HepG2 (cell line): ENCODE results near the gene DDAH1. TPM values are rescaled to one million over a fixed set of nuclear protein-coding genes. Genes with fewer than 3 reads are reported as not detected.
A peak's percentile ranks its signal among the peaks of the same experiment; 100 is the strongest.

Experiments
- ARNT ChIP-seq: fragments of 450-650 bp; IDR thresholded peaks from 2 replicates; pipeline ENCODE4 v1.6.1; 2017
- CEBPB ChIP-seq: IDR thresholded peaks from 2 replicates; pipeline ENCODE4 v1.6.1; 2011; ENCODE audit warnings: low read depth, low read length, improper control_type of control experiment, borderline replicate concordance
- EHMT2 ChIP-seq: fragments of 200-600 bp; sonication (generic); IDR thresholded peaks from 2 replicates; pipeline ENCODE4 v1.7.0; 2017; ENCODE audit warnings: antibody characterized with exemption, low read depth, low read length, borderline replicate concordance
- GATA4 ChIP-seq: sonication (generic); IDR thresholded peaks from 2 replicates; pipeline ENCODE4 v1.6.1; 2016; ENCODE audit warnings: antibody characterized with exemption, low read depth, borderline replicate concordance
- KDM5A ChIP-seq: fragments of 200-600 bp; sonication (generic); IDR thresholded peaks from 2 replicates; pipeline ENCODE4 v1.7.0; 2018; ENCODE audit warnings: antibody characterized with exemption, mild to moderate bottlenecking, low read length, borderline replicate concordance
- MAZ ChIP-seq, 2 experiments: sonication (generic) in 1 of 2; formaldehyde crosslinking in 1 of 2; IDR thresholded peaks; 2 replicates each; pipeline versions ENCODE4 v1.5.0 to v1.6.1; 2012 to 2020; ENCODE audit warnings: low read depth in 2 of 2, mild to moderate bottlenecking in 2 of 2, borderline replicate concordance in 1 of 2, improper control_type of control experiment in 1 of 2, low read length in 1 of 2, missing genetic modification reagents in 1 of 2, moderate library complexity in 1 of 2
- MXI1 ChIP-seq: IDR thresholded peaks from 3 replicates; pipeline ENCODE4 v1.6.1; 2012; ENCODE audit warnings: low read depth, low read length, inconsistent platforms, borderline replicate concordance
- MYNN ChIP-seq: sonication (generic); formaldehyde crosslinking; IDR thresholded peaks from 2 replicates; pipeline ENCODE4 v1.4.0; 2020; ENCODE audit warnings: mild to moderate bottlenecking, low read depth, missing genetic modification reagents
- NKX3-1 ChIP-seq: sonication (generic); formaldehyde crosslinking; IDR thresholded peaks from 2 replicates; pipeline ENCODE4 v1.5.0; 2020; ENCODE audit warnings: missing genetic modification reagents
- NR1H2 ChIP-seq: sonication (generic); formaldehyde crosslinking; IDR thresholded peaks from 2 replicates; pipeline ENCODE4 v1.8.1; 2022; ENCODE audit warnings: low read depth, missing genetic modification reagents, borderline replicate concordance
- POLR2A ChIP-seq, 2 experiments: IDR thresholded peaks; 2 replicates each; pipeline ENCODE4 v1.6.1; 2011; ENCODE audit warnings: low read depth in 2 of 2, low read length in 2 of 2, mild to moderate bottlenecking in 1 of 2, moderate library complexity in 1 of 2; ENCODE audit not compliant: insufficient read depth in 1 of 2
- RXRA ChIP-seq: sonication (generic); formaldehyde crosslinking; IDR thresholded peaks from 2 replicates; pipeline ENCODE4 v1.5.1; 2020; ENCODE audit warnings: missing genetic modification reagents
- SAFB2 ChIP-seq: sonication (generic); formaldehyde crosslinking; IDR thresholded peaks from 2 replicates; pipeline ENCODE4 v1.5.1; 2020; ENCODE audit warnings: missing genetic modification reagents, low read depth, mild to moderate bottlenecking, borderline replicate concordance
- TEAD3 ChIP-seq: optimal IDR thresholded peaks from 2 replicates; pipeline ENCODE3; 2016; ENCODE audit warnings: borderline replicate concordance
- ZFP1 ChIP-seq: IDR thresholded peaks from 2 replicates; pipeline ENCODE4 v1.6.1; 2016
- ZMYM3 ChIP-seq: sonication (generic); formaldehyde crosslinking; IDR thresholded peaks from 2 replicates; pipeline ENCODE4 v1.5.1; 2020; ENCODE audit warnings: mild to moderate bottlenecking, missing genetic modification reagents
- ZNF225 ChIP-seq: sonication (generic); formaldehyde crosslinking; IDR thresholded peaks from 2 replicates; pipeline ENCODE4 v1.4.0; 2020; ENCODE audit warnings: mild to moderate bottlenecking, missing genetic modification reagents
- ZNF333 ChIP-seq: sonication (generic); formaldehyde crosslinking; IDR thresholded peaks from 2 replicates; pipeline ENCODE4 v1.4.0; 2020; ENCODE audit warnings: mild to moderate bottlenecking, missing genetic modification reagents, borderline replicate concordance
- ZNF766 ChIP-seq: sonication (generic); formaldehyde crosslinking; IDR thresholded peaks from 2 replicates; pipeline ENCODE4 v1.5.0; 2020; ENCODE audit warnings: missing genetic modification reagents, borderline replicate concordance
- ZSCAN30 ChIP-seq: sonication (generic); formaldehyde crosslinking; IDR thresholded peaks from 2 replicates; pipeline ENCODE4 v1.5.0; 2020; ENCODE audit warnings: mild to moderate bottlenecking, missing genetic modification reagents
- polyA plus RNA-seq, 8 experiments: library from polyadenylated mRNA; depleted of rRNA in 3 of 8; stranded (reverse) in 7 of 8; unstranded in 1 of 8; fragments of >200 nt; fragmentation: Illumina TruSeq in 4 of 8; extraction: Trizol in 4 of 8; gene quantifications; 2 replicates each; pipeline versions ENCODE4 v1.2.1 to v1.2.3, GENCODE V29; 2011 to 2016; ENCODE audit warnings: low read depth in 4 of 8, missing spikeins in 1 of 8, mixed read lengths in 1 of 8; ENCODE audit not compliant: insufficient read depth in 1 of 8
- total RNA-seq, 5 experiments: library from RNA; depleted of rRNA; stranded (reverse); fragments of >200 nt; fragmentation: Illumina TruSeq; extraction: Trizol; gene quantifications; 2 replicates each; pipeline ENCODE4 v1.2.3, GENCODE V29; 2016; ENCODE audit warnings: low read depth in 1 of 5
- TF ChIP-seq, protein P1 (sequence below): sonication (generic); formaldehyde crosslinking; IDR thresholded peaks from 2 replicates; pipeline ENCODE4 v1.4.0; 2020; ENCODE audit warnings: mild to moderate bottlenecking, missing genetic modification reagents
- TF ChIP-seq, protein P2 (sequence below): sonication (generic); formaldehyde crosslinking; IDR thresholded peaks from 2 replicates; pipeline ENCODE4 v1.5.1; 2020; ENCODE audit warnings: mild to moderate bottlenecking, missing genetic modification reagents, borderline replicate concordance

Gene DDAH1
- total and polyA plus RNA-seq, 2 of the 13 experiments (the other 11 are each of a cell fraction or from before 2014, with no cell fraction given), result 39.7 to 64.4 TPM

DNA sequence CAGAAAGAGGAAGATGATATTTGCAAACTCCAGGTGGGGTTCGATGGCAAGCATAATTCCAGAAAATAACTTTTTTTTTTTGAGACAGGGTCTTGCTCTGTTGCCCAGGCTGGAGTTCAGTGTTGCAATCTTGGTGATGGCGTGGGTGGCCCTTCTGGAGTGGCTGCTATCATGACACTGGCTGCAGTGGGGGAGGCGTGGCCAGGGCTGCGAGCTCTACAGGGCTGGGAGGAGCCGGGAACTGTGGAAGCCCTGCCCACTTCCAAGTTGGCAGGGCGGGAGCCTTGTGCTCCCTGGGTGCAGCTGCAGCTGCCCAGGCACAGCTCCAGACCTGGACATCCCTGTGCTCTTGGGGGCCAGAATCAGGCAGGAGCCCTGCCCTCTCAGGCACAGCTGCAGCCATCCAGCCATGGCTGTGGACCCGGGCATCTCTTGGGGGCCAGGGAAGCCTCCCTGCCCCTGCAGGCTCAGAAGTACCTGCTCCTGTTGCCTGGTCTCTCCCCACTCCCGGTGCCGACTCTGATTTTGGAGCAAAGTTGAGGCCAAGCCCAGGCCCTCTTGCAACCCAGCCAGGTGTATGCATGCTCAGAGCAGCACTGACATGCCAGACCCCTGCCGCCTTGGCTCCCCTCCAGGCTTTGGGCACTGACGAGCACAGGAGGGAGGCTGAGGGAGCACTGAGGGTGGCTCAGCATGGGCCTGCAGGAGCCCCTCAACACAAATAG, 181.3 kb downstream of the DDAH1 start (continued):
- TF ChIP-seq ZMYM3 (CRISPR knock-in tag) (0 out of 2 replicates have a peak, but pooled peaks have one; percentile 59), SAFB2 (CRISPR knock-in tag) (no peak), EHMT2 (no peak), MYNN (CRISPR knock-in tag) (no peak), ZFP1 (CRISPR knock-in tag) (no peak), ZNF333 (CRISPR knock-in tag) (no peak), ZSCAN30 (CRISPR knock-in tag) (no peak), GATA4 (no peak), NKX3-1 (CRISPR knock-in tag) (no peak), POLR2A (IDR thresholded peaks at IDR 0.05; ENCODE audit: insufficient read depth in 1 of 2, low read depth in 2 of 2, low read length in 2 of 2) (peak in 1 of 2 experiments; percentile 62; a peak in 2 of 4 replicates), ARNT (no peak), NR1H2 (CRISPR knock-in tag) (no peak), RXRA (CRISPR knock-in tag) (0 out of 2 replicates have a peak, but pooled peaks have one; percentile 4), ZNF766 (CRISPR knock-in tag) (no peak), TEAD3 (CRISPR knock-in tag) (no peak), MAZ (IDR thresholded peaks at IDR 0.05; ENCODE audit: borderline replicate concordance, low read depth, low read length) (no peak), MAZ (CRISPR knock-in tag; IDR thresholded peaks at IDR 0.05; ENCODE audit: low read depth) (0 out of 2 replicates have a peak, but pooled peaks have one; percentile 26), CEBPB (peak; percentile 82), MXI1 (no peak), KDM5A (no peak), ZNF225 (CRISPR knock-in tag) (no peak)
- TF ChIP-seq, protein P1, sequence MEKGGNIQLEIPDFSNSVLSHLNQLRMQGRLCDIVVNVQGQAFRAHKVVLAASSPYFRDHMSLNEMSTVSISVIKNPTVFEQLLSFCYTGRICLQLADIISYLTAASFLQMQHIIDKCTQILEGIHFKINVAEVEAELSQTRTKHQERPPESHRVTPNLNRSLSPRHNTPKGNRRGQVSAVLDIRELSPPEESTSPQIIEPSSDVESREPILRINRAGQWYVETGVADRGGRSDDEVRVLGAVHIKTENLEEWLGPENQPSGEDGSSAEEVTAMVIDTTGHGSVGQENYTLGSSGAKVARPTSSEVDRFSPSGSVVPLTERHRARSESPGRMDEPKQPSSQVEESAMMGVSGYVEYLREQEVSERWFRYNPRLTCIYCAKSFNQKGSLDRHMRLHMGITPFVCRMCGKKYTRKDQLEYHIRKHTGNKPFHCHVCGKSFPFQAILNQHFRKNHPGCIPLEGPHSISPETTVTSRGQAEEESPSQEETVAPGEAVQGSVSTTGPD (CRISPR knock-in tag), result no peak
- TF ChIP-seq, protein P2, sequence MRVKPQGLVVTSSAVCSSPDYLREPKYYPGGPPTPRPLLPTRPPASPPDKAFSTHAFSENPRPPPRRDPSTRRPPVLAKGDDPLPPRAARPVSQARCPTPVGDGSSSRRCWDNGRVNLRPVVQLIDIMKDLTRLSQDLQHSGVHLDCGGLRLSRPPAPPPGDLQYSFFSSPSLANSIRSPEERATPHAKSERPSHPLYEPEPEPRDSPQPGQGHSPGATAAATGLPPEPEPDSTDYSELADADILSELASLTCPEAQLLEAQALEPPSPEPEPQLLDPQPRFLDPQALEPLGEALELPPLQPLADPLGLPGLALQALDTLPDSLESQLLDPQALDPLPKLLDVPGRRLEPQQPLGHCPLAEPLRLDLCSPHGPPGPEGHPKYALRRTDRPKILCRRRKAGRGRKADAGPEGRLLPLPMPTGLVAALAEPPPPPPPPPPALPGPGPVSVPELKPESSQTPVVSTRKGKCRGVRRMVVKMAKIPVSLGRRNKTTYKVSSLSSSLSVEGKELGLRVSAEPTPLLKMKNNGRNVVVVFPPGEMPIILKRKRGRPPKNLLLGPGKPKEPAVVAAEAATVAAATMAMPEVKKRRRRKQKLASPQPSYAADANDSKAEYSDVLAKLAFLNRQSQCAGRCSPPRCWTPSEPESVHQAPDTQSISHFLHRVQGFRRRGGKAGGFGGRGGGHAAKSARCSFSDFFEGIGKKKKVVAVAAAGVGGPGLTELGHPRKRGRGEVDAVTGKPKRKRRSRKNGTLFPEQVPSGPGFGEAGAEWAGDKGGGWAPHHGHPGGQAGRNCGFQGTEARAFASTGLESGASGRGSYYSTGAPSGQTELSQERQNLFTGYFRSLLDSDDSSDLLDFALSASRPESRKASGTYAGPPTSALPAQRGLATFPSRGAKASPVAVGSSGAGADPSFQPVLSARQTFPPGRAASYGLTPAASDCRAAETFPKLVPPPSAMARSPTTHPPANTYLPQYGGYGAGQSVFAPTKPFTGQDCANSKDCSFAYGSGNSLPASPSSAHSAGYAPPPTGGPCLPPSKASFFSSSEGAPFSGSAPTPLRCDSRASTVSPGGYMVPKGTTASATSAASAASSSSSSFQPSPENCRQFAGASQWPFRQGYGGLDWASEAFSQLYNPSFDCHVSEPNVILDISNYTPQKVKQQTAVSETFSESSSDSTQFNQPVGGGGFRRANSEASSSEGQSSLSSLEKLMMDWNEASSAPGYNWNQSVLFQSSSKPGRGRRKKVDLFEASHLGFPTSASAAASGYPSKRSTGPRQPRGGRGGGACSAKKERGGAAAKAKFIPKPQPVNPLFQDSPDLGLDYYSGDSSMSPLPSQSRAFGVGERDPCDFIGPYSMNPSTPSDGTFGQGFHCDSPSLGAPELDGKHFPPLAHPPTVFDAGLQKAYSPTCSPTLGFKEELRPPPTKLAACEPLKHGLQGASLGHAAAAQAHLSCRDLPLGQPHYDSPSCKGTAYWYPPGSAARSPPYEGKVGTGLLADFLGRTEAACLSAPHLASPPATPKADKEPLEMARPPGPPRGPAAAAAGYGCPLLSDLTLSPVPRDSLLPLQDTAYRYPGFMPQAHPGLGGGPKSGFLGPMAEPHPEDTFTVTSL (CRISPR knock-in tag), result no peak
